NOMO-1 treated with dmso at 0.1 percent for 144 hours (cell line): Measurements from ENCODE around the gene IL23R.
"Not testable (repeated sequence)": the region's sequence is repeated elsewhere in the genome, so short reads cannot be mapped to it uniquely, and the experiment has no call there.

Source experiments
- DNase-seq: peaks from one replicate; lab custom pipeline; 2025; ENCODE audit not compliant: unreplicated experiment; lab: John Stamatoyannopoulos, UW

The IL23R gene

GRCh38 chr1:67166196-67166595, at the start of gene IL23R:
Gene IL23R (plus strand): TSS chr1:67166454. CDS start chr1:67168121, 1,667 bp downstream.
- DNase-seq = no peak

DNA sequence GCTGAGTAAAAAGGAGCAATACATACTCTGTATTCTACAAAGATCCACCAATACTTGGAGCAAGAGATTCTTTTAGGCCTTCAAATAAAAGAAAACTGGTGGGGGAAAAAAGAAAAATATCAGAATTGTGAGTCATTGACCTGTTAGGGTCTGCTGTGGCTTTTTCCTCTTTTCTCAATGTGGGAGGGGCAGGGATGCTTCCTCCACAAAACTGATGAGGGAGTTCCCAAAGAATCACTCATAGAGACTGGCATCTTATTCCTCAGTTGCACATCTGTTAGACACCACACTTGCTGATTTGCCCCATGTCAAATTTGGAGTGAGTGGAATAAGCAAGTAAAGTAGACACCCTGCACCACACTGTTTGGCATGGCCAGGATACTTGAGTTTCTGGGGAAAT, 48.1 kb upstream of the IL23R start:
- no peak for DNase-seq

GRCh38 chr1:67118646-67119045, 47.6 kb upstream of the IL23R start:
- no peak for DNase-seq

- no peak for DNase-seq
Observed at GRCh38 chr1:67120855-67121619, 45.2 kb upstream of the IL23R start.

DNA sequence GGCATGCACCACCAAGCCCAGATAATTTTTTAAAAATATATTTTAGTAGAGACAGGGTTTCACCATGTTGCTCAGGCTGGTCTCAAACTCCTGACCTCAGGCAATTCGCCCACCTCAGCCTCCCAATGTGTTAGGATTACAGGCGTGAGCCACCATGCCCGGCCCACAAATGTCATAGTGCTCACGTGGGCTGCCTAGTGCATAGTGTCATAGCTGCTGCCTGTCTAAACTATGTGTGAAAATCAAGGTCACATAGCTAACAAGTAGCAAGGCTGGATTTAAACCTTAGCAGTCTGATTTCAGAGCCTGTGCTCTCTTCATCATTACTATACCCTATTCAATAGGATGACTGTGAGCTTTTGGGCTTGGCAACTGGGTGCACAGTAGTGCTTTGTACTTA, 41.8 kb upstream of the IL23R start:
- no peak for DNase-seq

DNA sequence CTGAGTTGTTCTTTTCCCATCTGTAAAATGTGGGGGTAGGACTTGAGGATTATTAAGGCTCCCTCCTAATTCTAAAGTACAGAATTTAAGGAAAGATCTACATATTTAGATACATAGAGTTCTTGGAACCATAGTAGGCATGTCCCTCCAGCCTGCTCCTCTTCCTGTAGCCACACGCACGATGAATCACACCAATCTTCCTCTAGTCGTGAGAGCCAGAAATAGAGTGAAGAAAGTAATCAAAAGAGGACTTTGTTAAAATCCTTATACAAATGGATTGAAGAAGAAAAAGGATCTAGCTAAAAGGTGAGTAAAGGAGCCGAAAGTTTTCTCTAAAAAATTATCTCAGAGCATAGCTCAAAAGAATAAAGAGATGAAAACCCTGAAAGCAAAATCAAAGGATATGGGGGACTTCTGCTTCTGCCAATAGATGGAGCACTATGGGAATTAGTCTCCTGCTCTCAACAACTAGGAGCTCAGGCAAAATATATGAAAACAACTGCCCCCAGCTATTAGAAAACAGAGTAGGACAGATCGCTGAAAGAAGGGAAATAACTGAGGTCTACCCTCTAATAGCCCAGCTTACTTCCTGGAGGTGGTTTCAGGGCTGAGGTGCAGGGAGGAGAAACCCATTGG, 40.0 kb upstream of the IL23R start:
- DNase-seq = no peak

- no peak for DNase-seq
Observed at GRCh38 chr1:67126974-67127373, 39.3 kb upstream of the IL23R start.

DNA sequence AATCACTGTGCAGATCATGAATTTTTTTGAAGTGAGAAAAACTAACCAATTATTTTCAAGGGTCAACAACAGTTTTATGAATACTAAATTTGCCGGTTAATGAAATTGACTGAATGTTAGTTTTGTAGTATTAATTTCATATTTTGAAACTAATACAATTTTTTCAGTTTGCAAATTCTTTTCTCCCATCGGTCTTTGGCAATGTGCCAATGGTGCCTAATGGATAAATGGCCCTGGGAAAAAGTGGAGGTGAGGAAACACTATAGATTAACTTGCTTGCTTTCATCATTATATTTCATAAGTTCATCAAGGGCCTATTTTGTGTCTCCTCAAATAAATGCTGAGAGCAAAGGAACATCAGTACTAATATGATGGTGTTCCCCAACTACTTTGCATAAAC, 35.6 kb upstream of the IL23R start:
- DNase-seq = no peak

DNA sequence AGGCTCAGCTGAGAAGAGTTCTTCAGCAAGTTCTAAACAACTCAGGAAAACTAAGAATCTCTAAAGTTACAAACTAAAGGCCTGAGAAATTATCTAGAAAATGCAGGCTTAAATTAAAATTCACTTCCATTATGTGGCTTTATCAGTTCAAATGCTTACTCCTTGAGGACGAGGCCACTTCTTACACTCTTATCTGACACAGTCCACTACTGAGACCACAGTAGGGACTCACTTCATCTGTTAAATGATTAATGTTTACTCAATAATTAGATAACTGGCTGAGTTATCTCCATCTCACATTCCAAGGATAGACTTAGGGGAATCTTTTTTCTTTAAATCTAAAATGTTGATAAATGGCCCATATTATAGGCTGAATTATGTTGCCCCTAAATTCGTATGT, 33.1 kb upstream of the IL23R start:
- no peak for DNase-seq

DNA sequence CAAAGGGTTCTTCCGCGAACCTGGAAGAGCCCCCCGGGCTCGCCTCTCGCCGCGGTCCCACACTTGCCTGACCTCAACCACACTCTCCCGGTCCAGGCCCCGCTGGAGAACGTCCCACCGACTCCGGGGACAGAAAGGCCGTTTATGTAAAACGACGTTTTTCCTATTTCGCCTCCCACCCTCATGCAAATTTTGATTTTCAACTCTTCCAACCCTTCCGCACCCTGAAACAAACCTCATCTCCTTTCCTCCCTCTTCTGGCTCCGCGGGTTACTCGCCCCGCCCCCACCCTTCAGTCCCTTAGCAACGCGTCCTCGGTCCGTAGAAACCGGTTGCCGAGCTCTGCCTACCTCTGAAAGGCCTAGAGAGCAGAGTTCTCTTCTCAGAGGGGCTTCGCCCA, 31.6 kb upstream of the IL23R start, which contains the start of gene C1orf141:
Gene C1orf141, minus strand, starts transcription at position 276 of the 400 bp plus-strand sequence. CDS start 7,730 bp downstream, outside the sequence.
- no peak for DNase-seq

- DNase-seq = no peak
Observed at GRCh38 chr1:67135354-67135753, 30.9 kb upstream of the IL23R start.

DNA sequence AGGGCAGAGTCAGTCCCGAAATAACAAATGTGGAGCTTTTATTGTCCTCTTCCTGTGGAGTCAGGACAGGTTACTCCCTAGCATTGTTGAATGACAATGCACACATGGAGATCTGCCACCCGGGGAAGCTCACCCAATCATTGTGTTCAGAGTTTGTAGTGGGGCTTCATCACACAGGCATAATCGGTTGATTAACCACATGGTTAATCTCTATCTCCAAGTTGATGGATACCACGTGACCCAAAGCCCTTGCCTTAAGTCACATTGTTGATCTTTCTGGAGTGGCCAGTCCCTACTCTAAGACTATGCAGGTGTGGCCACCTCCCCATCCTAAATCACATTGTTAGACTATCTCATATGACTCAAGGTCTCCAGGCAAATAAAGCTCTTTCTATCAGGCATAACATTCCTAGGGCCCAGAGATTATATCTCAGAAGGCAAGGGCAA, 28.9 kb upstream of the IL23R start:
- DNase-seq = no peak

- no peak for DNase-seq
Observed at GRCh38 chr1:67138813-67139499, 27.3 kb upstream of the IL23R start.

DNA sequence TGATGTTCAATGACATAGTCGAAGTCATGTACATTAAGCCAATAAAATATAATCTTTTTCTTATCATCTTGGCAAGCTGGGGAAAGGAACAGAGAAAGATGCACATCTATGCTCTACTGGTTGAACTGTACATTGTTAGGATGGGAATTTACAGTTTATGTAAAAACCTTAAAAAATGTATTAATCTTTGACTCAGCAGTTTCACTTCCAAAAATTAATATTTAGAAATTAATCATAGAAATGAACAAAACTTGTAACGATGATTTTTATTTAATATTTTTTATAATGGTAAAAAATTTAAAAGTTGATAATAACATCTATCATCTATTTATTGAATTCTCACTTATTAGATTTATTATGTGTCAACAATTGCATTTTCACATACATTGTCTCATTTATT, 25.8 kb upstream of the IL23R start:
- DNase-seq = no peak

- DNase-seq = not testable (repeated sequence)
Observed at GRCh38 chr1:67141832-67142231, 24.4 kb upstream of the IL23R start.

DNA sequence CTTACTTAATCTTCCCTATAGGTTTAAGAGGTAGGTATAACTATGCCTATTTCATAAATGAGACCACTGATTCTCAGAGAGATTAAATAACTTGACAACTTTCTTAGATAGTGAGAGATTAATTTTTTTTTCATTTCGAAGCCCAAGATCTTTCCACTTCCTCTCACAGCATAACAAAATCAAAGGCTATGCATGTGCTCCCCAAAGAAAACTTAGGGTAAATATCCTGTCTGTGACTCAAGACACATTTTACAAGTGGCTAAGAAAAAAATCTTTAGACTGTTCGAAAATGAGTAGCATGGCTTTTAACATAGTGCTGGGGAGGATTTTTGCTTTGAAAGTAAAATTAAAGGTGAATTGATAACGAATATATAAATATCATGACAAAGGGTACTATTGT, 23.3 kb upstream of the IL23R start:
- DNase-seq = no peak

DNA sequence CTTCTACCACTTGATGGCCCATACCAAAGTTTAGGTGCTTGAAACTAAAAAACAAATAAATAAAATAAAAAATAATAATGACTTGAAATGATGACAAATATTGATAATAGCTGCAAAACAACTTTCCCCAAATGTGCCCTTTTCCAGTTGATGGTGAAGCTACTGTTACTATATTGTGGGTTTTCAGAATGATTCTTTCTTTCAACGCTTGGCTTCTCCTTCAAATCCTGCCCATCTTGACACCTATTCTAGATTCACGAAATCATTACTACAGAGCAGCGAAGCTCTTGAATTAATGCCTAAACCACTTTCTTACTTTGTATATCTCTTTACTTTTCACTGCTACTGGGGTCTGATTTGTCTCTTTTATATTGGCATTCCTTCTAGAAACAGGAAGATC, 22.3 kb upstream of the IL23R start:
- no peak for DNase-seq

DNA sequence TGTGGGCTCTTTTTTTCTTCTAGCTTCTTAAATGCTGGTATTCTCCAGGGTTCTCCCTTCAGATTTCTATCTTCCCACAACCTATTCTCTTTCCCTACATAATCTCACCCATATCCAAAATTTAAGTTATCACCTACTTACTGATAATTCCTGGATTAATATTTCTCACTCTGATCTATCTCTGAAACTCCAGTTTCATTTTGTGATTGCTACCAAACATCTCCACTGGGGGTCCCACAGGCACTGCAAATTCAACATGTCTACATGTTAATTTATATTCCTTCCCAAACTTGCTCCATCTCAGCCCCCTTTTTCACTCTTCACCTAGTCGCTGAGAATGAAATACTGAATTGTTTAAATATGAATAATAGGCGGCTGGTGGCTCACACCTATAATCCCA, 21.6 kb upstream of the IL23R start:
- no peak for DNase-seq

DNA sequence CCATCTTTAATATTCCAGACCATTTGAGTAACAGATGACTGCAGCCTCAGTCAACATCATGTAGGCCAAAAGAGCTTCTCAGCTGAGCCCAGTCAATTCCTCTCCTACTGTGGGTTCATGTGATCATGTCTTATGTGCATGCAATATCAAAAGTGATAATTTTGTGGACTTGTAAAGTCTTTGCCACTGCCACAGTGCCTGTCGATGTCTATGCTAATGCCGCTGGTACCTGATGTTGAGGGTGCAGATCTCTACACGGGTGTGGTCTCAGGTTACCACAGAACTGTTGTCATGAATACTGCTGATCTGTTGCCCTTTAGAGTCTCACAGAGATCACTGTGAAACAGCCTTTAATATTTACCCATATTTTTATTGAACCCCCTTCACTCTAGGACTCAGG, 20.2 kb upstream of the IL23R start:
- no peak for DNase-seq

- no peak for DNase-seq
Observed at GRCh38 chr1:67146539-67146938, 19.7 kb upstream of the IL23R start.

GRCh38 chr1:67147973-67148372, 18.3 kb upstream of the IL23R start:
- not testable (repeated sequence) for DNase-seq
